ENCODE results near the gene PLA2G6. TPM values are rescaled to one million over a fixed set of nuclear protein-coding genes. Genes with fewer than 3 reads are reported as not detected.
"Not testable (repeated sequence)": the region's sequence is repeated elsewhere in the genome, so short reads cannot be mapped to it uniquely, and the experiment has no call there.

The PLA2G6 gene
- total RNA-seq, 1 experiment from 2014 or later, result 18.7 TPM

GRCh38 chr22:38124236-38124974 is 57.2 kb downstream of the PLA2G6 start:
- no peaks in the 10 kb centered on the region for H3K36me3 ChIP-seq (ENCODE audit: control insufficient read depth, insufficient read depth, low read length)
- Mint-ChIP-seq H3K4me3 (ENCODE audit: unreplicated experiment) (no peak overlapping the region), H3K9me3 (ENCODE audit: unreplicated experiment) (no peaks in the 10 kb centered on the region), H3K36me3 (ENCODE audit: insufficient read depth, unreplicated experiment) (peaks cover 6% of the 10 kb centered on the region), H3K4me1 (ENCODE audit: low read depth, unreplicated experiment) (peaks cover 6% of the 10 kb centered on the region), H3K27ac (ENCODE audit: unreplicated experiment) (no peak overlapping the region), H3K27me3 (ENCODE audit: insufficient read depth, unreplicated experiment) (no peaks in the 10 kb centered on the region)
- ChIA-PET POLR2A (no interaction called here), CTCF (no interaction called here)
- no peak overlapping the region for H3K4me3 ChIP-seq (ENCODE audit: low read depth, low read length)
- no peaks in the 10 kb centered on the region for H3K4me1 ChIP-seq
- no peaks in the 10 kb centered on the region for H3K27me3 ChIP-seq (replicated peaks; ENCODE audit: control insufficient read depth, insufficient read depth, low read length)
- no peaks in the 10 kb centered on the region for H3K9me3 ChIP-seq
- TF ChIP-seq CTCF (IDR thresholded peaks at IDR 0.05; ENCODE audit: insufficient read depth in 1 of 2, low read depth in 1 of 2, low read length in 1 of 2, severe bottlenecking in 1 of 2, unreplicated experiment in 1 of 2), result no peak
- intact Hi-C loops (cut with micrococcal nuclease; ENCODE audit: unreplicated experiment), result no loop called here
- no peak for DNase-seq
- BruUV-seq (replicated peaks), result no TSS peak

GRCh38 chr22:38122616-38123015 is 59.0 kb downstream of the PLA2G6 start:
- Mint-ChIP-seq H3K4me1 (ENCODE audit: low read depth, unreplicated experiment) (peaks cover 6% of the 10 kb centered on the region), H3K27me3 (ENCODE audit: insufficient read depth, unreplicated experiment) (no peaks in the 10 kb centered on the region), H3K4me3 (ENCODE audit: unreplicated experiment) (no peak overlapping the region), H3K36me3 (ENCODE audit: insufficient read depth, unreplicated experiment) (peaks cover 6% of the 10 kb centered on the region), H3K9me3 (ENCODE audit: unreplicated experiment) (no peaks in the 10 kb centered on the region), H3K27ac (ENCODE audit: unreplicated experiment) (no peak overlapping the region)
- no peak for TF ChIP-seq CTCF (IDR thresholded peaks at IDR 0.05; ENCODE audit: insufficient read depth in 1 of 2, low read depth in 1 of 2, low read length in 1 of 2, severe bottlenecking in 1 of 2, unreplicated experiment in 1 of 2)
- H3K4me3 ChIP-seq (ENCODE audit: low read depth, low read length), result no peak overlapping the region
- H3K4me1 ChIP-seq, result no peaks in the 10 kb centered on the region
- intact Hi-C loops (cut with micrococcal nuclease; ENCODE audit: unreplicated experiment), result no loop called here
- no TSS peak for BruUV-seq (replicated peaks)
- H3K36me3 ChIP-seq (ENCODE audit: control insufficient read depth, insufficient read depth, low read length), result no peaks in the 10 kb centered on the region
- POLR2A ChIA-PET, result no interaction called here
- H3K9me3 ChIP-seq, result no peaks in the 10 kb centered on the region
- no peak for DNase-seq
- CTCF ChIA-PET, result no interaction called here
- no peaks in the 10 kb centered on the region for H3K27me3 ChIP-seq (replicated peaks; ENCODE audit: control insufficient read depth, insufficient read depth, low read length)

- Mint-ChIP-seq H3K27me3 (ENCODE audit: insufficient read depth, unreplicated experiment) (no peaks in the 10 kb centered on the region), H3K4me1 (ENCODE audit: low read depth, unreplicated experiment) (peaks cover 6% of the 10 kb centered on the region), H3K4me3 (ENCODE audit: unreplicated experiment) (no peak overlapping the region), H3K27ac (ENCODE audit: unreplicated experiment) (no peak overlapping the region), H3K9me3 (ENCODE audit: unreplicated experiment) (no peaks in the 10 kb centered on the region), H3K36me3 (ENCODE audit: insufficient read depth, unreplicated experiment) (peaks cover 6% of the 10 kb centered on the region)
- Histone ChIP-seq H3K4me1 (no peaks in the 10 kb centered on the region), H3K27me3 (replicated peaks; ENCODE audit: control insufficient read depth, insufficient read depth, low read length) (no peaks in the 10 kb centered on the region), H3K4me3 (ENCODE audit: low read depth, low read length) (no peak overlapping the region), H3K36me3 (ENCODE audit: control insufficient read depth, insufficient read depth, low read length) (no peaks in the 10 kb centered on the region), H3K9me3 (no peaks in the 10 kb centered on the region)
- TF ChIP-seq CTCF (IDR thresholded peaks at IDR 0.05; ENCODE audit: insufficient read depth in 1 of 2, low read depth in 1 of 2, low read length in 1 of 2, severe bottlenecking in 1 of 2, unreplicated experiment in 1 of 2), result no peak
- intact Hi-C loops (cut with micrococcal nuclease; ENCODE audit: unreplicated experiment), result no loop called here
- ChIA-PET CTCF (no interaction called here), POLR2A (interaction anchor here (0.6 kb wide), 1 partner anchor 74 kb away, joined by 5 read pairs; no protein-coding TSS in a partner anchor)
- no peak for DNase-seq
- no TSS peak for BruUV-seq (replicated peaks)
Observed at GRCh38 chr22:38120359-38121110, 61.1 kb downstream of the PLA2G6 start.

- intact Hi-C loops (cut with micrococcal nuclease; ENCODE audit: unreplicated experiment), result loop anchor here (10.0 kb wide), 2 partner anchors 66 to 96 kb away; partner anchors contain the start of gene PLA2G6
- not testable (repeated sequence) for H3K9me3 Mint-ChIP-seq (ENCODE audit: unreplicated experiment)
Observed at GRCh38 chr22:38118747-38119146, 62.9 kb downstream of the PLA2G6 start.

More at GRCh38 chr22:38118747-38119146, 62.9 kb downstream of the PLA2G6 start:
- DNase-seq; H3K9me3 ChIP-seq; BruUV-seq (replicated peaks); H3K4me3 Mint-ChIP-seq (ENCODE audit: unreplicated experiment); H3K4me1 ChIP-seq; H3K4me1 Mint-ChIP-seq (ENCODE audit: low read depth, unreplicated experiment); H3K36me3 ChIP-seq (ENCODE audit: control insufficient read depth, insufficient read depth, low read length); H3K27me3 ChIP-seq (replicated peaks; ENCODE audit: control insufficient read depth, insufficient read depth, low read length); H3K36me3 Mint-ChIP-seq (ENCODE audit: insufficient read depth, unreplicated experiment); H3K27me3 Mint-ChIP-seq (ENCODE audit: insufficient read depth, unreplicated experiment); CTCF ChIA-PET; H3K4me3 ChIP-seq (ENCODE audit: low read depth, low read length); H3K27ac Mint-ChIP-seq (ENCODE audit: unreplicated experiment); POLR2A ChIA-PET: not testable (repeated sequence)

Measured in Caco-2 (cell line).